HCT116 (cell line): Measurements from ENCODE around the gene HMGCL.

Experiments
- CTCF ChIP-seq, 3 experiments: fragments of 200-600 bp in 1 of 3; sonication (generic) in 1 of 3; IDR thresholded peaks in 2 of 3; conservative IDR thresholded peaks in 1 of 3; 2 replicates each; pipeline ENCODE4 v1.5.1; 2012 to 2017; ENCODE audit warnings: low read depth in 2 of 3, low read length in 2 of 3, antibody characterized with exemption in 1 of 3, borderline replicate concordance in 1 of 3, control low read depth in 1 of 3, mild to moderate bottlenecking in 1 of 3, mixed read lengths in 1 of 3, mixed run types in 1 of 3, moderate library complexity in 1 of 3; ENCODE audit not compliant: insufficient read depth in 1 of 3
- POLR2A ChIP-seq: IDR thresholded peaks from 2 replicates; pipeline ENCODE4 v1.7.0; 2011; ENCODE audit warnings: borderline replicate concordance; ENCODE audit not compliant: insufficient read depth, insufficient read length; ENCODE audit errors: extremely low read depth
- TF ChIP-seq, protein P1 (sequence below): IDR thresholded peaks from 2 replicates; pipeline ENCODE4 v1.6.1; 2012; ENCODE audit warnings: low read depth

DNA sequence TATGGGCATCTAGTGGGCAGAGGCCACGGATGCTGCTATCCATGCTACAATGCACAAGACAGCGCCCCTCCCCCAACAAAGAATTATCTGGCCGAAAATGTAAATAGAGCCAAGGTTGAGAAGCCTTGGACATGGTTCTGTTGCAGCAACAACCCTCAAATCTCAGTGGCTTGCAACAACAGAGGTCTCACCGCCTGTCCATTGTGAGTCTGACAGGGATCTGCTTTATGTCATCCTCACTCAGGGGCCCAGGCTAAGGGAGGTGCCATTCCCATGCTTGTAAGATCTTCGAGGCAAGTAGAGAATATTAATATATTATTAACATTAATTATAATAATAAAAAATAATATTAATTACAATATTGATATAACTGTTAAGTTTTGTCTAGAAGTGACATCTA, 56.5 kb downstream of the HMGCL start:
- TF ChIP-seq CTCF (IDR thresholded peaks at IDR 0.05 in 2 of 3, conservative IDR thresholded peaks at IDR 0.05 in 1 of 3; ENCODE audit: borderline replicate concordance in 1 of 3, insufficient read depth in 1 of 3, low read depth in 2 of 3, low read length in 2 of 3) (no peak), POLR2A (no peak)
- TF ChIP-seq, protein P1, sequence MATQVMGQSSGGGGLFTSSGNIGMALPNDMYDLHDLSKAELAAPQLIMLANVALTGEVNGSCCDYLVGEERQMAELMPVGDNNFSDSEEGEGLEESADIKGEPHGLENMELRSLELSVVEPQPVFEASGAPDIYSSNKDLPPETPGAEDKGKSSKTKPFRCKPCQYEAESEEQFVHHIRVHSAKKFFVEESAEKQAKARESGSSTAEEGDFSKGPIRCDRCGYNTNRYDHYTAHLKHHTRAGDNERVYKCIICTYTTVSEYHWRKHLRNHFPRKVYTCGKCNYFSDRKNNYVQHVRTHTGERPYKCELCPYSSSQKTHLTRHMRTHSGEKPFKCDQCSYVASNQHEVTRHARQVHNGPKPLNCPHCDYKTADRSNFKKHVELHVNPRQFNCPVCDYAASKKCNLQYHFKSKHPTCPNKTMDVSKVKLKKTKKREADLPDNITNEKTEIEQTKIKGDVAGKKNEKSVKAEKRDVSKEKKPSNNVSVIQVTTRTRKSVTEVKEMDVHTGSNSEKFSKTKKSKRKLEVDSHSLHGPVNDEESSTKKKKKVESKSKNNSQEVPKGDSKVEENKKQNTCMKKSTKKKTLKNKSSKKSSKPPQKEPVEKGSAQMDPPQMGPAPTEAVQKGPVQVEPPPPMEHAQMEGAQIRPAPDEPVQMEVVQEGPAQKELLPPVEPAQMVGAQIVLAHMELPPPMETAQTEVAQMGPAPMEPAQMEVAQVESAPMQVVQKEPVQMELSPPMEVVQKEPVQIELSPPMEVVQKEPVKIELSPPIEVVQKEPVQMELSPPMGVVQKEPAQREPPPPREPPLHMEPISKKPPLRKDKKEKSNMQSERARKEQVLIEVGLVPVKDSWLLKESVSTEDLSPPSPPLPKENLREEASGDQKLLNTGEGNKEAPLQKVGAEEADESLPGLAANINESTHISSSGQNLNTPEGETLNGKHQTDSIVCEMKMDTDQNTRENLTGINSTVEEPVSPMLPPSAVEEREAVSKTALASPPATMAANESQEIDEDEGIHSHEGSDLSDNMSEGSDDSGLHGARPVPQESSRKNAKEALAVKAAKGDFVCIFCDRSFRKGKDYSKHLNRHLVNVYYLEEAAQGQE: no peak
